GM12872 (cell line): Measurements from ENCODE around the gene CRLF2.

ENCODE experiments used
- CTCF ChIP-seq: IDR thresholded peaks from 3 replicates; pipeline ENCODE4 v1.5.1; 2011; ENCODE audit warnings: low read depth, mild to moderate bottlenecking, low read length, moderate library complexity; ENCODE audit not compliant: insufficient read depth

The CRLF2 gene

GRCh38 chrX:1222531-1223241, 10.2 kb upstream of the CRLF2 start:
- no peak for TF ChIP-seq CTCF

- no peak for TF ChIP-seq CTCF
Measured at GRCh38 chrX:1221296-1221845, 8.9 kb upstream of the CRLF2 start.

- TF ChIP-seq CTCF, result no peak
Measured at GRCh38 chrX:1218286-1218685, 5.8 kb upstream of the CRLF2 start.

GRCh38 chrX:1215123-1215823, 2.8 kb upstream of the CRLF2 start:
- TF ChIP-seq CTCF, result no peak

- TF ChIP-seq CTCF, result no peak
Measured at GRCh38 chrX:1213971-1214370, 1.5 kb upstream of the CRLF2 start.

- TF ChIP-seq CTCF, result no peak
Measured at GRCh38 chrX:1210844-1211243, 1.6 kb downstream of the CRLF2 start.

GRCh38 chrX:1207496-1208025, 4.9 kb downstream of the CRLF2 start:
- TF ChIP-seq CTCF, result no peak
